GM21390 (cell line): ENCODE data around the gene C11orf52.
"Not testable (repeated sequence)": the region's sequence is repeated elsewhere in the genome, so short reads cannot be mapped to it uniquely, and the experiment has no call there.

Source experiments
- ATAC-seq: cut with Tn5 transposase; IDR thresholded peaks from one replicate; pipeline ENCODE4 v1.9.1; 2021; ENCODE audit not compliant: unreplicated experiment

Gene C11orf52

DNA sequence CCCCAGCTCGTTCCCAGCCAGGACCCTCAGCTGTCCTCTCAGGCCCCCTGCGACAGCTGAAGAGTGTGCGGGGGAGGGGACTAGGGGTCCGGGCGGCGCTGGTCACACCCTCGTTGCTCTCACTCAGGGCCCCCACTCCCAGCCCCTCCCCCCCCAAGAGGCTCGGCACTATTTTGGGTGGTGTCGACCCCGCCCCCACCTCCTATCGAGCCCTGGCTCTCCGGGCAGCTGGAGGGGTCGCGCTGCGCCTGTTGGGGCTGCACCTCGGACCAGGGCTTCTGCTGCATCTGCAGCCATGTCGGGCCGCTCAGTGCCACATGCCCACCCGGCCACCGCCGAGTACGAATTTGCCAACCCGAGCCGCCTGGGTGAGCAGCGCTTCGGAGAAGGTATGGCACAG is 6.2 kb upstream of the C11orf52 start, which contains the start of gene HSPB2:
TSS of gene HSPB2 (plus strand) at position 200 of the 400 bp plus-strand sequence. CDS start at position 296, 96 bp downstream.
- ATAC-seq: no peak

DNA sequence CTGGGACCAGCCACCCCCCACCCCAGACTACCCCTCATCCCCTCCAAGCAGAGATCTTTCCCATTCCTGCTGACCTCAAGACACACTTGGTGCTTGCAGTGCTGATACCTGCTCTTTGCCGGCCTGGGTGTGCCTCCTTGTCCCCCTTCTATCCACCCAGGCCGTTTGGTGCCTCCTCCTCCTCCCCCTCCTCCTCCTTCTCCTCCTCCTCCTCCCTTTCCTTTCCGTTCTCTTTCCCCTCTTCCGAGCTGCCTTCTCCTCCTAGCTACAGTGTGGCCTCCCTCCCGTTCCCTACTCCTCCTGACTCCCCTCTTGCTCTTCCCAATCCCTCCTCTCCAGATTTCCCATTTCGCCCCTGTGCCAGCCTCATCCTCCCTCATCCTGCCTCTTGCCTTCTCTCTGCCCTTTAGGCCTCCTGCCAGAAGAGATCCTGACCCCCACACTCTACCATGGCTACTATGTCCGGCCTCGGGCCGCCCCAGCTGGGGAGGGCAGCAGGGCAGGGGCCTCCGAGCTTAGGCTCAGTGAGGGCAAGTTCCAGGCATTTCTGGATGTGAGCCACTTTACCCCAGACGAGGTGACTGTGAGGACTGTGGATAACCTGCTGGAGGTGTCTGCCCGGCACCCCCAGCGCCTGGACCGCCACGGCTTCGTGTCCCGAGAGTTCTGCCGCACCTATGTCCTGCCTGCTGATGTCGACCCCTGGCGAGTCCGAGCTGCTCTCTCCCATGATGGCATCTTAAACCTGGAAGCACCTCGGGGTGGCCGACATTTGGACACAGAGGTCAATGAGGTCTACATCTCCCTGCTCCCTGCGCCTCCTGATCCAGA is 5.5 kb upstream of the C11orf52 start:
- ATAC-seq: no peak

DNA sequence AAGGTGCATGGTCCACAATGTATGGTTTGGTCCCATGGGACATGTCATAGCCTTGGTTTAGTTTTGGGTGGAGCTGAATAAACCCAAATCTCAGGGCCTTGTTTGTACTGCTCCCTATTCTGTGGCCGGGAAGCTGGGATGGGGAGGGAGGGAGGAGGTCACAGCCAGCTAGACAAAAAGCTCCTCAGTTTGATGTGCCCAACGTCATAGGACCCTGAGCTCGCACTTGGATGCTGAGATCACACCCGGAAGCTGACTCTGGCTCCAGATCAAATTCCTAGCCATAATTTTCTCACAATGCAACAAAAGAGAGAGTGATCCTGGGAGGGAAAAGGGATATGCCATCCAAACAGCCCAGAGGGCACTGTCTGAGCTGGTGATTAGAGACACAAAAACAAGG is 4.7 kb upstream of the C11orf52 start:
- no peak for ATAC-seq

DNA sequence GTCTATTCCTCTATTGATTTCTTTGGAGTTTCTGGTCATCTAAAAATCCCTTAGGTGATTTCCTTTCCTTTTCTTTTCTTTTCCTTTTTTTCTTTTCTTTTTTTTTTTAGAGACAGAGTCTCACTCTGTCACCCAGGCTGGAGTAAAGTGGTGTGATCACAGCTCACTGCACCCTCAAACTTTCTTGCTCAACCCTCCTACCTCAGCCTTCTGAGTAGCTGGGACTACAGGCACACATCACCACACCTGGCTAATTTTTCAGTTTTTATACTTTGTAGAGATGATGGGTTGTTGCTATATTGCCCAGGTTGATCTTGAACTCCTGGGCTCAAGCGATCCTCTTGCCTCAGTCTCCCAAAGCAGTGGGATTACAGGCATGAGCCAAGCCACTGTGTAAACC is 1.9 kb upstream of the C11orf52 start:
- no peak for ATAC-seq

DNA sequence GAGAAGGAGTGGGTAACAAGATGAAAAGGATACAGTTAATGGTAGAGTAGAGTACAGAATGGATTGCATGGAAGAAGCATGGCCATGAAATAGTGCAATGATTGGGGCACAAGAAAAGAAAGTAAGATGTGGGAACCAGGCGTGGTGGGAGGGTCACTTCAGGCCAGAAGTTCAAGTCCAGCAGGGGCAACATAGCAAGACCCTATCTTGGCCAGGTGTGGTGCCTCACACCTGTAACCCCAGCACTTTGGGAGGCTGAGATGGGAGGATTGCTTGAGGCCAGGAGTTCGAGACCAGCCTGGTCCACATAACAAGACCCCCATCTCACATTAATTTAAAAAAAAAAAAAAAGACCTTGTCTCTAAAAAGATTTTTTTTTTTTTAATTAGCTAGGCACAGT is 1.4 kb upstream of the C11orf52 start:
- ATAC-seq: no peak

DNA sequence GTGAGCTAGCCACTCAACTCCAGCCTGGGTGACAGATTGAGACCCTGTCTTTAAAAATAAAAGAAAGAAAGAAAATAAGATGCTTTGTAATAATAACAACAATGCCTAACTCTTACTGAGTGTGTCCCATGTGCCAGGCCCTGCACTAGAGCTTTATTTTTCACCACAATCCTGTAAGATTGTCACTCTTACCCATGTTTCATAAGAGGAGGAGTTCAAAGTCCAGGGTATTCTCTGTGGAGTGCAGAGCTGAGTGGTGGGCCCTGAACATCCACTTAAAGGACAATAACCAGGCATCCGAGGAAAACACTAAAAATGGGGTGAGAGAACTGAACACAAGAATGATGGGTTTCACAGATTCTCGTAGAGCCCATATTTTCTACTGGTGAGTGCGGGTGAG is 925 bp upstream of the C11orf52 start:
- no peak for ATAC-seq

DNA sequence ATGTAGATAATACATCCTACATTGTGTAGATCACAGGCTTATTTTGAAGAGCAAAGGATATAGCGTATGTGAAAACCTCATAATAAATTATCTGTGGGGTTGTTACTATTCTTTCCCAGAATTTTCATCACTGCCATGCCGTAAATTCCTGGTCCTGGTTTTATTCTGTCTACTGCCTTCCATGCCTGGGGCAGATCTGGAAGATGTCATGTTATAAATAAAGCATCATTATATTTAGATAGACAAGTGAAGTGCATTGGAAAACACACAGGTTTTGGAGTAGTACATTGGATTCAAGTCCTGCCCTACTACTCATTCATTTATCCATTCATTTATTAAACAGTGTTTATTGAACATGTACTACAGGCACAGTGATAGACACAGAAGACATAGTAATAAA is 2.2 kb downstream of the C11orf52 start:
- ATAC-seq: no peak

DNA sequence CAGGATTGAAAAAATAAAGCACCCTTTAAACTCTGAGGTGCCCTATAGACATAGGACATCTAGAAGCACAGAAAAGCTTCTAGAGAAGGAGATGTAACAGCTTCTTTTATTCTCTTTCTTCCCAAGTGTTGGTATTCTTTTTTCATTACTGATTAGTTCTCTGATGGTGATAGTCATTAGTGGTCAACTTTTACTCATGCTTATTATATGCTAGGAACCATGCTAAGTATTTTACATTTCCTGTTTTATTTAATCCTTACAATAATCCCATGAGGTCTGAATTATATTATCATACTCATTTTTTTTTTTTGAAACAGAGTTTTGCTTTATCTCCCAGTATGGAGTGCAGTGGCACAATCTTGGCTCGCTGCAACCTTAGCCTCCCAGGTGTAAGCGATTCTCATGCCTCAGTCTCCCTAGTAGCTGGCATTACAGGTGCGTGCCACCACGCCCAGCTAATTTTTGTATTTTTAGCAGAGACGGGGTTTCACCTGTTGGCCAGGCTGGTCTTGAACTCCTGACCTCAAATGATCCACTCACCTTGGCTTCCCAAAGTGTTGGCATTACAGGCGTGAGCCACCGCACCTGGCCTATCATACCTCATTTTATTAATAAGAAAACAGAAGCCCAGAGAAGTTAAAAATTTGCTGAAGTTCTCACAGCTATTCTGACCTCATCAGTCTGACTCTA is 3.0 kb downstream of the C11orf52 start:
- ATAC-seq: no peak

DNA sequence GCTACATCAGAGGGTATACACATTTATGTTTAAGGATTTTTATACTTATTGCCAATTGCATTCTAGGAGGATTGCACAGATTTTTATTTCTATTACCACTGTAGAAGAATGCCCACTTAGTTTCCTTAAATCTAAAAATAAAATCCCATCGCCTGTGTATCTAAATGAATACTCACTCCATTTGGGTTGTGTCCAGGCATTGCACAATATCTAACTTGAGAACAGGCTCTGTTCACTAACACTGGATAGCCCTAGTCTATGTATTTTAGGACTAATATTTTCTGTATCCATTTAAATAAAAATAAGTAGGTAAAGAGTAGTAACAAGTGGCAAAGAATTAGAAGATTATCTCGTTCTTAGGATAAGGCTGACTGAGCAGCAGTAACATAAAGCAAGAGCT is 4.1 kb downstream of the C11orf52 start:
- no peak for ATAC-seq

DNA sequence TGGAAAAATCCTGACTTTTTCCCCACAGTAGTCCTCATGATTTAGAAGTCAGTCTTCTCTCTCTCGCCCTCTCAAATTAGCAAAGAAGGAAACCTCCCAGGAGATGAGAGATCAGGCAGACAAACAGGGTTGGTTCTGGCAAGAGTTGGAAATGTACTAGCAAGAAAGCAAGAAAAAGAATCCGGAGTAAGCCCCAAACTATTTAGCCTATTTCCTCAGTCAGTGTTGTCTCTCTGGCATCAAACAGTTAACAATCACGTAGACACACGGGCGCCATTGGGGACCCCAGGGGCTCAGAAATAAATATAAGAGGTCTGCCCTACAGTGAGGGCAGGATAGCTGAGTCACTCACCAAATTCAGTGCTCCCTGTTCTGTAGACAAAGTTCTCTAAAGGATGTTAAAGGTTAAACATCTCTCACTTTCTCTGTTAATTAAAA is 4.7 kb downstream of the C11orf52 start:
- ATAC-seq: no peak

DNA sequence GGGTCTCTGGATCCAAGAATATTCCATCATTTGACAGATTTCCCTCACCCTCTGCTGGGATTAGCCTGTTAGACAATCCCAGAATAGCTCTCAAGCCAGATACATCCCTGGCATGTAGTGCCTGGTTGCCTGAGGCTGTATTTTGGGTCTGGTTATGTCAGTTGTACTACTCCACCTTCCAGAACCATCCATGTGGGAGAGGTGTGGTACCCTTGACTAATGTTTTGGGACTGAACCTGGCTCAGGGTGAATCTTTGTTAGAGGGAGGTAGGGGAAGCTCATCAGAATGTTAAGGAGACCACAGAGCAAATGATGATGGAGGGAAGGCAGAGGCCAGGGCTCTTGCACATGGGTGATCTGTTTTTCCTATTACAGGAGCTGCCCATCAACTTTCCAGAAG is 5.2 kb downstream of the C11orf52 start:
- no peak for ATAC-seq

DNA sequence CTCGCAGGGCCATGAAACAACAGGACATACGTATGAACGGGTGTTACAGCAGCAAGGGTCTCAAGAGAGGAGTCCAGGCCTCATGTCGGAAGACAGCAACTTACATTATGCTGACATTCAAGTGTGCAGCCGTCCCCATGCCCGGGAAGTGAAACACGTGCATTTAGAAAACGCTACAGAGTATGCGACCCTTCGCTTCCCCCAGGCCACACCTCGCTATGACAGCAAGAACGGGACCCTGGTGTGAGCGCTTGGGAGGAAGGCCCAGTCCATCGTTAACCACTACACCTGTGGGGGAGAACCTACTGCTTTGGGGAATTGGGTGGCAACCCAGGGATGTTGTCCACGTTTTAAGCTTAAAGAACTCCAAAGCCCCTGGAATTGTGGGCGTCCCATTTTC is 7.2 kb downstream of the C11orf52 start:
- ATAC-seq: no peak

DNA sequence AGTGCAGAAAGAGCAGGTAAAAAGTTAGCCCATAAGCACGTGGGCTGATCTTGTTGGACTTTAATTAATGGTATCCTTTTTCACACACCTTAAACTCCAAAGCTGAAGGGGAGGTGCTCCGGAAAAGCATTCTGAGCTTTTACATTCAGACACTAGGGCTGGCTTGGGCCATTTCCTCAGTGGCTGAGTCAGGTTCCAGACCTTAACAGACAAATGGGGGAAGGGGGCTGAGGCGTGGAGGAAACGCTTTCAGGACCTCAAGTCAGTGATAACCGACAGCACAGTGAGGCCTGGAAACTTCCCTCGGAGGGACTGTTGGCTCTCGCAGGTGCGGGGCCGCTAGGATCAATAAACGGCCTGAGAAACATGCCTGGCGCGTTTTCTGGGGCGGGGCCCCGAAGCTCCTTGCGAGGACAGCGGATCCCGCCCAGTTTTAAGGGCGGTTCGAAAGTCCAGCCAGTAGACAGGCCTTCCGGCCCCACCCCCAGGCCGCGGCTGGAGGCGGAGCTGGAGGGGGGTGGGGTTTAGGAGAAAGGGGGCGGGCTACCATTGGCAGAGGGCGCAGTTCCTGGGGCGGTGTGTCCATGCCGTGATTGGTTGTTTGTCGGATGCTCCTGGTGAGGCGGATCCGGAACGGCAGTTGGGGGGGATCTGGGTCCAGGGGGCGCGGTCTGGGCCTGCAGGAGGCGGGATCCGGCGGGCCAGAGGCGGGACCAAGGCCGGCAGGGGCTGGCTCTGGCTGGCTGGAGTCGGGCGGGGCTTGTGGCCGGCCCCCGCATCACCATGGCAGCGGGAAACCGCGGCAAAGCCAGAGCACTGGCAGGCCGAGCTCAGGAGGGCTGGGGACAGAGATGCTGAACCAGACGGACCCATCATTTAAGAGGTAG is 8.0 kb downstream of the C11orf52 start:
- peak; percentile 92 for ATAC-seq

DNA sequence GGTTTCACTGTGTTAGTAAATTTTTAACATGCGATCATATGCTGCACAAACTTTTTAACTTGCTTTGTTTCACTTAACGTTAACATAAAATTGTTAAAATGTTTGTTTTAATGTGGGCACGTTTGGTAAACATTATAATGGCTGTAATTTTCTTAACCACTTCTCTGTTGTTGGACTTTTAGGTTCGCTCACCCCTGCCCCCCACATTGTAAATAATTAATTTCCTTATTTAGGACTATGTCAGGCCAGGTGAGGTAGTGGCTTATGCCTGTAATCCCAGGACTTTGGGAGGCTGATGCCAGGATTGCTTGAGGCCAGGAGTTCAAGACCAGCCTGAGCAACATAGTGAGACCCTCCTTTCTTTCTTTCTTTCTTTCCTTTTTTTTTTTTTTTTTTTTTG is 11.8 kb downstream of the C11orf52 start:
- no peak for ATAC-seq

DNA sequence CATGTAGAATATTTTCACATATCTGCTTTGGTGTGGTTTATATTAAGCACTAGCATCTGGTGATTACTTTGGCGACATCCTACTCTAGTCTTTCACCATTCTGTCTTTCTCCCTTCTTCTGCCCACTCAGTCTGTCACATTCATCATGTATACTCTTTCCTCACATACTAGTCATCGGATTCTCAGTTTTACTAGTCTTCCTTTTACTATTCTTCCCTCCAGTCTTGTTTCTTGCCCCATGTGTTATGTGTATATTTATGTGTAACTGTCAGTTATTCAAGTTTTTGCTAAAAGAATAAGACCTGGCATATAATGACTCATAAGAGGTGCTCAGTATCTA is 13.9 kb downstream of the C11orf52 start:
- ATAC-seq: no peak

DNA sequence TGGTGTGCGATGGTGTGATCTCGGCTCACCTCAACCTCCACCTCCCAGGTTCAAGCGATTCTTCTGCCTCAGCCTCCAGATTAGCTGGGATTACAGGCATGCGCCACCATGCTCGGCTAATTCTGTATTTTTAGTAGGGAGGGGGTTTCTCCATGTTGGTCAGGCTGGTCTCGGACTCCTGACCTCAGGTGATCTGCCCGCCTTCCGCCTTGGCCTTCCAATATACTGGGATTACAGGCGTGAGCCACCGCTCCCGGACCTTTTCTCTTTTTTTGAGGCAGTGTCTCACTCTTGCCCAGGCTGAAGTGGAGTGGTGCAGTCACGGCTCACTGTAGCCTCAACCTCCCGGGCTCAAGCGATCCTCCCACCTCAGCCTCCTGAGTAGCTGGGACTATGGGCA is 14.5 kb downstream of the C11orf52 start:
- ATAC-seq: not testable (repeated sequence)

DNA sequence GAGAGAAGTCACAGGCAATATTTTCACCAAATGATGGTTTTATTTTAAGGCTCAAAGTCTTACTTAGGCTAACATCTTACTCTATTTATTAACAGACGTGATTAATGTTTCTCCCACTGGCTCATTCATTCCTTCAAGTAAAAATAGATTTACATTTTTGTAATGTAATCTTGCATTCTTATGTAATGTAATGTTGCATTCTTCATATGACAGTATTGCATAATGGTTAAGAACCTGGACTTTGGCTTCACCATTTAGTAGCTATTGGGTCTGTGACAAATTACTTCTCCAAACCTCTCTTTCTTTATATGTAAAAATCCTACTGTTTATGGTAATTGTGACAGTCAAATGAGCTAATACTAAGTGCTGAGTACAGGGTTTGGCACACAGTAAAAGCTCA is 15.2 kb downstream of the C11orf52 start:
- no peak for ATAC-seq

DNA sequence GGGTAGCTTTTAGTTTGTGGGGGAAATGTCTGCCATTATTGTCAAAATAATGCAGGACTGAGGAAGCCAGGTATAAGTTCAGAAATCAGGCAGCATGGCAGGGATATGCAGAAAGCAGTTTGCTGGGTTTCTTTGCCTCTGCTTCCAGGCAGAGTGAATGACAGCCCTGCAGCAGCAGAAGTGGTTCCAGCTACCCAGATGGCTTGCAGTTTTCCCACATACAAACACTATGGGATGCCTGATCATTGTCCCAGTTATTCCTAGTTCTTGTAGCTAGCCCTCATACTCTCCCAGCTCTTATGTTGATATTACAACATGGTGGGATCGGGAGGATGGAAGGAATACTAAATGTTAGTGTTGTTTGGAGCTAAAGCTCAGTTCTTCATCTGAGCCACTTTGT is 15.6 kb downstream of the C11orf52 start:
- no peak for ATAC-seq

DNA sequence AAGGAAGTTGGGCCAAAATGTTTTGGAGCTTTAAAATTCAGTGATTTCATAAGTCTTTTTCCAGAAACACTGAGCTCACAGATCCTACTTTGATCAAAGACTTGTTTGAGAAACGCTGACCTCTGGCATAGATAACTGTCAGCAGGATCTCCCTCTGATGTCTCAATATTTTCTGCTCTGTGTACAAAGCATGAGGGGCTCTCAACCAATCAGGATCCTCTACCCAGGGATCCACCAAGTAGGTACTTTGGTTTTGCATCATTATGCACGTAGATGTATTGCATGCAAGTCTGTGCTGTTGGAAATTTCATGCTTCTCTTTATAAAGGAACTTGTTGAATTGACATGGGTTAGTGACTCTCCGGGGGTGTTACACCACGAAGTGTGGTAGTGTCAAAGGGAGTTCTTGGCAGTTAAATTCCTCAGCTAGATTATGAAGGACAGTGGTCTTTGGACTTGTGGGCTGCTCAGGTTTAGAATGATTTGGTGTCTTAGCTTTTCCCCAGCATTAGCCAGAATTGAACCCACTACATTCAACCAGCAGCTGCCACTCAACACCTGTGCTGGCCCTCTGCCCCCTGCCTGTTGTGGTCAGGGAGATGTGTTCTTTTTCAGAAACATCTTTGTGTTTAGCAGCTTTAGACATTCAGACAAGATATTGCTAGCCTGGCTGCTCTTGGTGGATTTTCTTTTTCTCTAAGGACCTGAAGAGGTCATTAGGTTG is 16.8 kb downstream of the C11orf52 start:
- no peak for ATAC-seq

DNA sequence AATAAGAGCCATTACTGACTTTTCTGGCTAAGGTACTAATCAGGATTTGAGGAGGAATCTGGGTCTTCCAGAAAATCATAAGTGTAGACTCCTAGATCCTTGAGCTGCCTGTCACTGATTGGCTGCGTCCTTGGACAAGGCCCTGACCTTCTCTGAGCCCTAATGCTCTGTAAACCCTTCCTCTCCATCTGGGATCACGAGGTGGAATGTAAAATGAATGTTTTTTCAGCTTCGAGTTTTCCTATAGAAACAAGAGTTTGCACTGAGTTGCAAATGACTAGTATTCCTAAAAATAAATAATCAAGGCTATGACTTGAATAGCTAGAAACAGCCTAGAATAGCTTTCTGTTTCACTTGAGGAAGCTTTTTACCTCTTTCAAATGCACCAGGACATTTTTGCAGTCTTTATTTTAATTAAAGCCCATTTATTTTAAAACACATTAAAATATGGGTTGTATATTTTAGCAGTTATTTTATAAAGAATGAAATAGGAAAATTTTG is 17.4 kb downstream of the C11orf52 start:
- ATAC-seq: no peak

DNA sequence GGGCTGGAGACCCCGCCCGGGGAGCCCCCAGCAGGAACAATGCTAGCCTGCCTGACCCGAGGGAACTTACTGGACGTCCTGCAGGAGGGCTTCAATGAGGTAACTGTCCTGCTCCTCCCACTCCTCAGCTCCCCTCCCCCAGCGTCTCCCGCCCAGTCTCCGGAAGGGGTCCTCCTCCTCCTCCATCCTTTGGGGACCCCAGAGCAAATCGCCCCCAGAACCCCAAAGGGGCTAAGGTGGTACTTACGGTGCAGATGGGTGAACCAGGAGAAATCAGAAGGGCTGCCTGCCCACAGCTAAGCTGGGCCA is 18.7 kb downstream of the C11orf52 start:
- ATAC-seq: no peak
